HEK293T (cell line): Measurements from ENCODE around the gene CDYL.
A peak's percentile ranks its signal among the peaks of the same experiment; 100 is the strongest.

ENCODE experiments used
- CTCF ChIA-PET: fragments of 350-600 bp; formaldehyde crosslinking; extraction: SDS; loops from one replicate; lab custom pipeline; 2021; ENCODE audit warnings: antibody characterized with exemption, inconsistent platforms; lab: Yijun Ruan, JAX
- POLR2A ChIA-PET: fragments of 350-600 bp; formaldehyde crosslinking; extraction: SDS; loops from one replicate; lab custom pipeline; 2020; ENCODE audit warnings: antibody characterized with exemption, inconsistent platforms; lab: Yijun Ruan, JAX
- DNase-seq: peaks from one replicate; pipeline ENCODE4 v3.0.0; 2012; ENCODE audit warnings: mixed read lengths; ENCODE audit errors: extremely low spot score
- ARNT ChIP-seq: fragments of 450-650 bp; IDR thresholded peaks from 2 replicates; pipeline ENCODE4 v1.6.1; 2017; ENCODE audit warnings: mild to moderate bottlenecking
- BHLHE40 ChIP-seq: fragments of 450-650 bp; IDR thresholded peaks from 2 replicates; pipeline ENCODE4 v1.6.1; 2016; ENCODE audit warnings: mild to moderate bottlenecking, moderate library complexity, borderline replicate concordance
- CTBP1 ChIP-seq: fragments of 450-650 bp; IDR thresholded peaks from 2 replicates; pipeline ENCODE4 v1.6.1; 2016; ENCODE audit warnings: borderline replicate concordance
- ELF4 ChIP-seq: fragments of 450-650 bp; IDR thresholded peaks from 2 replicates; pipeline ENCODE4 v1.6.1; 2017; ENCODE audit warnings: antibody characterized with exemption
- FOXA1 ChIP-seq: fragments of 450-650 bp; IDR thresholded peaks from 2 replicates; pipeline ENCODE4 v1.6.1; 2016; ENCODE audit warnings: mild to moderate bottlenecking
- FOXK2 ChIP-seq: fragments of 450-650 bp; IDR thresholded peaks from 2 replicates; pipeline ENCODE4 v1.6.1; 2016; ENCODE audit warnings: mild to moderate bottlenecking
- FOXM1 ChIP-seq: fragments of 450-650 bp; IDR thresholded peaks from 2 replicates; pipeline ENCODE4 v1.6.1; 2017; ENCODE audit warnings: mild to moderate bottlenecking, borderline replicate concordance
- HDGF ChIP-seq: fragments of 450-650 bp; IDR thresholded peaks from 2 replicates; pipeline ENCODE4 v1.6.1; 2017; ENCODE audit warnings: antibody characterized with exemption, borderline replicate concordance
- L3MBTL2 ChIP-seq: fragments of 450-650 bp; conservative IDR thresholded peaks from 2 replicates; pipeline ENCODE4 v1.6.1; 2016; ENCODE audit warnings: mild to moderate bottlenecking
- LEF1 ChIP-seq: fragments of 450-650 bp; IDR thresholded peaks from 2 replicates; pipeline ENCODE4 v1.6.1; 2017; ENCODE audit warnings: mild to moderate bottlenecking, borderline replicate concordance
- NFRKB ChIP-seq: fragments of 450-650 bp; IDR thresholded peaks from 2 replicates; pipeline ENCODE4 v1.6.1; 2016; ENCODE audit warnings: mild to moderate bottlenecking, moderate library complexity
- SP1 ChIP-seq: fragments of 450-650 bp; IDR thresholded peaks from 2 replicates; pipeline ENCODE4 v1.6.1; 2017
- SUZ12 ChIP-seq: fragments of 450-650 bp; IDR thresholded peaks from 2 replicates; pipeline ENCODE4 v1.6.1; 2016; ENCODE audit warnings: mild to moderate bottlenecking
- TARDBP ChIP-seq: fragments of 450-650 bp; IDR thresholded peaks from 2 replicates; pipeline ENCODE4 v1.6.1; 2016
- ZNF384 ChIP-seq: fragments of 450-650 bp; IDR thresholded peaks from 2 replicates; pipeline ENCODE4 v1.6.1; 2016
- TF ChIP-seq, protein P1 (sequence below): fragments of 450-650 bp; IDR thresholded peaks from 2 replicates; pipeline ENCODE4 v1.6.1; 2016

The CDYL gene

DNA sequence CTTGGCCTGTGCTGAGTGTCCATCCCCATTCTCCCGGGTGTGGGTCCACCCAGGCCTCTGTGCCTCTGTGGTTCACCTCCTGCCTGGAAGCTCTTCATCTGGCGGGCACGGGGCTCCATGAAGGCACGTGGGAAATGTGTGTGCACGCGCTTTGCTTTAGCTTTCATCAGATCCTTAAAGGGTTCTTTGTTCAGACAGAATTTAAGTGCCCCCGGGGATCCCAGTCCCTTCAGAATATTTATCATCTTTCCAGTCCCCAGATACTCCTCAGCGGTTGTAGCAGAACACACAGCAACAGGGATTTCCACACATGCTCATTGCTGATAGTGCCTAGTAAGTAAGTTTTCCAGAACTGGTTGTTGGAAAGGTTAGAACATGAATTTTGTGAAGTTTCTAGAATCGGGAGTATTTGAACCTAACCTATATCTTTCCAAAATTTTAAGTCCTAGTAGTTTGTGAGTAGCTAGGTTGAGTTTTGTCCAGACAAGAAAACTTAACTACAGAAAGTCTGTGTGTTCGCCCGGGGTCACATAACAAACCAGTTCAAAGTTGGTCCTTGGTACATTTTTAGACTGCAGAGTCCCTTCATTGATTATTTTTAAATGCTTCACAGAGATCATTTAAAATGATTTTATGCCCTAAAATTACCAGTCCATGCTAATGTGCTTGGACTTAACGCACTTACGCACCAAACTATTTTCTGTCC lies 159.9 kb downstream of the CDYL start:
- ChIA-PET CTCF (no interaction called here), POLR2A (no interaction called here)
- DNase-seq = no peak

DNA sequence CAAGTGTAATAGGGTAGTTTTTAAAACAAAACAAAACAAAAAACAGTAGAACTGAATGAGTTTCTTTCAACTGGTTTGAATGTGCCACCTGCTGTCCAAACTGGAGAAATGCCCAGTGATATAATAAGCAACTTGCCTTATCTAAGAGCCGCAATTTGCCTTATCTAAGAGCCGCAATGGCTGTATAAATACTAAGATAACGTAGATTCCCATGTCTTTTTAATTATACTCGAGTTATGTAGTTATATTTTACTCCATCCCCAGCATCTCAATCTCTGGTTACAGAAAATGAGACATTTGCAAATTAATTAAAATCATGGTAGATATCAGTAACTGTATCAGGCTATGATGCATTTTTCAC lies 160.5 kb downstream of the CDYL start:
- ChIA-PET CTCF (interaction anchor here (0.7 kb wide), 1 partner anchor 228 kb away, joined by 3 read pairs; no protein-coding TSS in a partner anchor), POLR2A (no interaction called here)
- no peak for TF ChIP-seq FOXK2
- peak; percentile 52; the same call in 1 of the 2 replicates for TF ChIP-seq FOXM1
- no peak for TF ChIP-seq ELF4
- TF ChIP-seq ZNF384 = no peak
- peak; percentile 48 for DNase-seq

More for the DNA sequence above, 159.9 kb downstream of the CDYL start:
- TF ChIP-seq L3MBTL2 (no peak), SP1 (no peak), CTBP1 (no peak)

DNA sequence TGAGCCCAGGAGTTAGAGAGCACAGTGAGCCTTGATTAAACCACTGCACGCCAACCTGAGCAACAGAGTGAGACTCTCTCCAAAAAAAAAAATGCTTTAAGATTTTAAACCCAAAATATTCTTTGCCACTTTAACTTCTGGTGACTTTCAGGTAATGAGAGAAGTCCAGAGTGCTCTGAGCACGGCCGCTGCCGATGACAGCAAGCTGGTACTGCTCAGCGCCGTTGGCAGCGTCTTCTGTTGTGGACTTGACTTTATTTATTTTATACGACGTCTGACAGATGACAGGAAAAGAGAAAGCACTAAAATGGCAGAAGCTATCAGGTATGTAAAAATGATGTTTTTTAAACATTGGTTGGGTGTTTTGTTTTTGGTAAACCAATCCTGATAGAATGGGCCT lies 161.2 kb downstream of the CDYL start:
- TF ChIP-seq CTBP1 = no peak
- no peak for TF ChIP-seq HDGF
- DNase-seq = no peak
- CTCF ChIA-PET = interaction anchor here (0.7 kb wide), 1 partner anchor 227 kb away, joined by 3 read pairs; no protein-coding TSS in a partner anchor
- POLR2A ChIA-PET = no interaction called here

DNA sequence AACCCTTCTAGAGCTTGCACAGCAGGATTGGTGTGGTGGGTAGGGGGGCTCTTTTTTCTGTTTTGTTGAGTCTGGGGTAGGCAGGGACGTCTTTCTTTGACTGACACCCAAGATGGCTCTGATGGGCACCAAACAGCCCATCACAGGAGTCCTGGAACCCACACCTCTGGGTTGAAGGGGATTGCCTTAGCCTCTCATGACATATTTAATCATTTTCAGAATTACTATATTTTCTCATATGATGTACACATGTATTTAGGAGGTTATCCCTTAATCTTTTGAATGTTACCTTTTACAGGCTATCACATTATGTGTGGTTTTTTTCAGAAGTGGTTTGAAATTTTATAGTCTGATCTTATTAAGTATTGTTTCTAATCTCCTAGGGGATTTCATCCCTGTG lies 163.0 kb downstream of the CDYL start:
- no peak for DNase-seq
- TF ChIP-seq ELF4 = no peak
- TF ChIP-seq, protein P1, sequence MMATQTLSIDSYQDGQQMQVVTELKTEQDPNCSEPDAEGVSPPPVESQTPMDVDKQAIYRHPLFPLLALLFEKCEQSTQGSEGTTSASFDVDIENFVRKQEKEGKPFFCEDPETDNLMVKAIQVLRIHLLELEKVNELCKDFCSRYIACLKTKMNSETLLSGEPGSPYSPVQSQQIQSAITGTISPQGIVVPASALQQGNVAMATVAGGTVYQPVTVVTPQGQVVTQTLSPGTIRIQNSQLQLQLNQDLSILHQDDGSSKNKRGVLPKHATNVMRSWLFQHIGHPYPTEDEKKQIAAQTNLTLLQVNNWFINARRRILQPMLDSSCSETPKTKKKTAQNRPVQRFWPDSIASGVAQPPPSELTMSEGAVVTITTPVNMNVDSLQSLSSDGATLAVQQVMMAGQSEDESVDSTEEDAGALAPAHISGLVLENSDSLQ = no peak
- no peak for TF ChIP-seq ARNT
- no peak for TF ChIP-seq FOXM1
- no peak for TF ChIP-seq L3MBTL2
- TF ChIP-seq FOXK2 = no peak
- no peak for TF ChIP-seq SP1
- no peak for TF ChIP-seq BHLHE40
- TF ChIP-seq SUZ12 = no peak
- no peak for TF ChIP-seq ZNF384
- TF ChIP-seq HDGF = no peak
- TF ChIP-seq NFRKB = no peak
- no peak for TF ChIP-seq LEF1
- CTCF ChIA-PET = no interaction called here
- POLR2A ChIA-PET = no interaction called here

DNA sequence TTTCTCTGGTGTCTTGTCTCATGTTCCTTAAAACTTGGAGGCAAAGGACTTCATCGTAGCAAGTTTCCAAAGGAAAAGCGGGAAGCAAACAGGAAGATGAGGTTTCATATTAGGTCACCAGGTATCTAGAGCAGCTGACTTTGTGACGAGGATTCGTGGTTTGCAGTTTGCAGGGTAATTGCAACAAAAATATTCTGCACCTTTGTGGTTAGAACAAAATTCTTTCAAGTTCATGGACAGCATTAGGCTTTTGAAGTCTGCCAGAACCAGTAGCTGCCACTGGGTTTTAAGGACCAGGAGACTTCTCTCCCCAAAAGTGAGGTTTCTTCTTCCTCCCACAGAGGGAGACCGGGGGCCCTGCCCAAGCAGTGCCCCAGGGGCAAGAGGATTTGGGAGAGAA lies 164.2 kb downstream of the CDYL start:
- no peak for DNase-seq
- no peak for TF ChIP-seq LEF1
- TF ChIP-seq L3MBTL2 = no peak
- TF ChIP-seq HDGF = no peak
- TF ChIP-seq, protein P1 = no peak
- no peak for TF ChIP-seq FOXA1
- TF ChIP-seq FOXM1 = no peak
- no peak for TF ChIP-seq SUZ12
- no peak for TF ChIP-seq ZNF384
- TF ChIP-seq SP1 = no peak
- no peak for TF ChIP-seq CTBP1
- ChIA-PET CTCF (no interaction called here), POLR2A (no interaction called here)

DNA sequence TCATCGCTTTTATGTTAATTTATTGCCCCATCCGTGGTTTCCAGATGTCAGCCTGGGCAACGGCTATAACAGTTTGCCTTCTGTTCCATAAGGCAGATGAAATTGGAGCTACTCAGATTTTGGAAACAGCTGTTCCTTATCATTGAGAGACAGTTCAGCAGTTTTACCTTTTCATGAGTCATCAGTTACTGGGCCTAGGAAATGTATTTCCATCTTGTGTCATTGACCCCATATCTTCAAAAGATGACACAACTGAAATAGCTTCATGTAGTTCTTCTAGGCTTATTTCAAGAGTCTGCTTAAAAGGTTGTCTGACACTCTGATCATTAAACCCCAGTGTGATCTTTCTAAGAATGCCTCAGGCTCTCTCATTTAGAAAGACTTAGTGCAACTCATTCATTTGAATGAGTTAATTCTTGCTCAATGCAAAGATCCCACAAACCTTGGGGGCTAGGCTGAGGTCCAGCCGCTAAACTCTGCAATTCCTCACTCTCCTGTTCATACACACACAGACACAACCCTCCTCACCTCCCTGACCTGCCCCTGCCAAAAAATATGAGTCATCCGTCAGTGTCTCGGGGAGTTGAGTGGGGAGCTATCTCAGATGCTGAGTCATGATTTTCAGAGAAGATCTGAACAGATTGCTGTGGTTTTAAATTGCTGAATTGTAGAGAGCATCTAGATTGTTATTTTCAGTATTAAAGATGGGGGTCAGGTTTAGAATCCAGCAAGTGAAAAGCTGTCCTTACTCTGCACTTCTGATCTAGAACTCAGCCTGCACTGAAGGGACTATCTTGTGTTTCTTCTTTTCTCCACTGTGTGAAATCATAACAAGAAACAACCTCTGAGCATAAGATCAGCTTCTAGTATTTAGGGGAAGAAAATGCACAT lies 165.8 kb downstream of the CDYL start:
- ChIA-PET POLR2A (interaction anchor here (1.0 to 1.3 kb wide), 2 partner anchors 15 kb away, joined by 3 to 4 read pairs; no protein-coding TSS in a partner anchor), CTCF (interaction anchor here (0.7 kb wide), 1 partner anchor 20 kb away, joined by 3 read pairs; no protein-coding TSS in a partner anchor)
- TF ChIP-seq, protein P1 = no peak
- TF ChIP-seq FOXA1 = no peak
- TF ChIP-seq TARDBP = no peak
- TF ChIP-seq SUZ12 = no peak
- no peak for TF ChIP-seq BHLHE40
- no peak for TF ChIP-seq CTBP1
- TF ChIP-seq SP1 = no peak
- TF ChIP-seq ARNT = no peak
- TF ChIP-seq FOXK2 = no peak
- TF ChIP-seq FOXM1 = no peak
- no peak for TF ChIP-seq HDGF
- no peak for TF ChIP-seq LEF1
- no peak for TF ChIP-seq ELF4
- TF ChIP-seq ZNF384 = no peak
- TF ChIP-seq L3MBTL2 = no peak
- TF ChIP-seq NFRKB = no peak
- DNase-seq = no peak

DNA sequence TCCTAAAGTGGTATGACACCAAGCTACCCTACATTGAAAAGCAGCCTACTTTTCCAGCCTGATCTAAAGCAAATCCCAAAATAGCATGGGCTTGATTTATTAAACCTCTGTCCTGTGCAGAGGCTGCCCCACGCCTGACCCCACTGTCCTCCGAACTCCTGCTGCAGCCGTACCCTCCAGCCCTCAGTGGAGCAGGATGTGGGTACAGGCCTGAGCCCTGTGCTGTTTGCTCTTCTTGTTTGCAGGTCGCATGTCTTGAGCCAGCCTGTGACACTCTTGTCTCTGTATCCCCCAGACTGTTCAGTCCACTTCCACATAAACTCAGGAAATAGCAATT lies 166.4 kb downstream of the CDYL start:
- no peak for DNase-seq
- TF ChIP-seq NFRKB (no peak), LEF1 (no peak), FOXK2 (no peak), BHLHE40 (no peak), FOXA1 (no peak), HDGF (no peak), ARNT (no peak), CTBP1 (no peak), TARDBP (no peak), SP1 (no peak), L3MBTL2 (no peak), SUZ12 (no peak), ELF4 (no peak)
- TF ChIP-seq, protein P1 = no peak
- ChIA-PET POLR2A (no interaction called here), CTCF (interaction anchor here (0.7 kb wide), 1 partner anchor 20 kb away, joined by 3 read pairs; no protein-coding TSS in a partner anchor)
